Lower lobe of right lung (tissue), 2 donors: Measurements from ENCODE around the gene FBXL16. TPM values are rescaled to one million over a fixed set of nuclear protein-coding genes. Genes with fewer than 3 reads are reported as not detected.

Experiments used
- ATAC-seq, 2 donors: fragments of 200-7000 bp; cut with Tn5 transposase; one replicate each; pipeline ENCODE4 v1.9.1; 2020 to 2022; ENCODE audit warnings: mild to moderate bottlenecking in 2 of 2, moderate library complexity in 2 of 2
- DNase-seq: peaks from one replicate; pipeline ENCODE4 v3.0.0-alpha.2; 2020
- H3K27ac ChIP-seq: fragments of 200-600 bp; one replicate; pipeline ENCODE4 v1.8.0; 2022
- H3K27me3 ChIP-seq: fragments of 200-600 bp; one replicate; pipeline ENCODE4 v1.8.0; 2022; ENCODE audit warnings: low read depth
- H3K36me3 ChIP-seq: fragments of 200-600 bp; one replicate; pipeline ENCODE4 v1.8.0; 2022; ENCODE audit warnings: mild to moderate bottlenecking
- H3K4me1 ChIP-seq: fragments of 200-600 bp; one replicate; pipeline ENCODE4 v1.8.0; 2022
- H3K4me3 ChIP-seq: fragments of 200-600 bp; one replicate; pipeline ENCODE4 v1.8.0; 2022; ENCODE audit warnings: mild to moderate bottlenecking
- H3K9me3 ChIP-seq: fragments of 200-600 bp; one replicate; pipeline ENCODE4 v1.8.0; 2022
- CTCF ChIP-seq: fragments of 200-600 bp; IDR thresholded peaks from one replicate; pipeline ENCODE4 v1.8.0; 2022; ENCODE audit warnings: antibody characterized with exemption, mild to moderate bottlenecking
- intact Hi-C: fragments of 100-400 bp; cut with DNase I; formaldehyde crosslinking; loops from one replicate; pipeline ENCODE4 v1.11.0; 2022
- total RNA-seq: library from RNA; stranded (reverse); fragmentation: NEBNext Ultra II Directional; extraction: Animal tissue kit (Norgen Biotek cat#: 25700); gene quantifications from one replicate; pipeline ENCODE4 v1.2.1, GENCODE V29; 2021
- donor health status: DM: no; HTN: yes; CAD: no; lungs with severe emphysema.

Gene FBXL16
- total RNA-seq, 1 donor from 2014 or later, result 11.0 TPM

DNA sequence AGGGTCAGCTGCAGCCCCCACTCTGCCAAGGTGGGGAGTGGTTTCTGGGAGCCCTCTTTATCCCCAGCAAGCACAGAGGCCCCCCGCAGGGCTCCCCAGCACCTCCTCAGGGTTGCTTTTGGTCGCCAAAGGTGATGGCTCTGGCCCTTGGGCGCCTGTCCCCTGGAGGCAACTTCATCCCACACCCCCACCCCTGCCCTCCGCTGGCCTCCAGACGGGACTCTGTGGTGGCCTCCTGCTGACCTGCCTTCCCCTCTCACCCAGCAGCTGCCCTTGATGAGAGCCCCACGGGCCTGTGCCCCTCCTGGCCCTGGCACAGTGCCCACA, 45.5 kb downstream of the FBXL16 start:
- H3K4me3 ChIP-seq, result no peak overlapping the region
- no peaks in the 10 kb centered on the region for H3K9me3 ChIP-seq
- H3K36me3 ChIP-seq, result peaks cover 18% of the 10 kb centered on the region
- H3K27ac ChIP-seq, result peak overlapping the region; percentile 74
- ATAC-seq (peak in 1 of 2 donors; percentile 0), DNase-seq (no peak)
- intact Hi-C loops, result no loop called here
- peaks cover 16% of the 10 kb centered on the region for H3K4me1 ChIP-seq
- no peak for TF ChIP-seq CTCF
- H3K27me3 ChIP-seq, result no peaks in the 10 kb centered on the region

DNA sequence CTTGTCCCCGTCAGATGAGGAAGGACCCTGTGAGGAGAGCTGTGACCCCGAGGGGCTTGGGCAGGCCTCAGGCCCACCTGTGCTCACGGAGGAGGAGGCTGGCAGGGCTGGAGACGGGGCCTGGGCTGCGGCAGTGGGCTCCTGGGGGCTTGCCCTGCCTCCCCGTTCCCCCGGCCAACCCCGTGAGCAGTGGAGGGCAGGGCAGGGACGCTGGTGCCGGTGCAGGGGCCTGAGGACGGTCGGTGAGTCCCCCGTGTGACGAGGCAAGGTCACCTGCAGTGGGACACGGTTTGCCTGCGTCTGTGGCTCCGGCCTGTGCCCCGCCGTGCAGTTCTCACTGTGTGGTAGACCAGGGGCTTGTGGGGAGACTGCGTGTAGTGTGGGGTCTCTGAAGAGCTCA, 46.0 kb downstream of the FBXL16 start:
- no peaks in the 10 kb centered on the region for H3K9me3 ChIP-seq
- DNase-seq (no peak), ATAC-seq (no peak)
- intact Hi-C loops, result no loop called here
- peaks cover 18% of the 10 kb centered on the region for H3K36me3 ChIP-seq
- H3K4me3 ChIP-seq, result no peak overlapping the region
- H3K27ac ChIP-seq, result no peak overlapping the region
- peaks cover 16% of the 10 kb centered on the region for H3K4me1 ChIP-seq
- no peaks in the 10 kb centered on the region for H3K27me3 ChIP-seq
- no peak for TF ChIP-seq CTCF

DNA sequence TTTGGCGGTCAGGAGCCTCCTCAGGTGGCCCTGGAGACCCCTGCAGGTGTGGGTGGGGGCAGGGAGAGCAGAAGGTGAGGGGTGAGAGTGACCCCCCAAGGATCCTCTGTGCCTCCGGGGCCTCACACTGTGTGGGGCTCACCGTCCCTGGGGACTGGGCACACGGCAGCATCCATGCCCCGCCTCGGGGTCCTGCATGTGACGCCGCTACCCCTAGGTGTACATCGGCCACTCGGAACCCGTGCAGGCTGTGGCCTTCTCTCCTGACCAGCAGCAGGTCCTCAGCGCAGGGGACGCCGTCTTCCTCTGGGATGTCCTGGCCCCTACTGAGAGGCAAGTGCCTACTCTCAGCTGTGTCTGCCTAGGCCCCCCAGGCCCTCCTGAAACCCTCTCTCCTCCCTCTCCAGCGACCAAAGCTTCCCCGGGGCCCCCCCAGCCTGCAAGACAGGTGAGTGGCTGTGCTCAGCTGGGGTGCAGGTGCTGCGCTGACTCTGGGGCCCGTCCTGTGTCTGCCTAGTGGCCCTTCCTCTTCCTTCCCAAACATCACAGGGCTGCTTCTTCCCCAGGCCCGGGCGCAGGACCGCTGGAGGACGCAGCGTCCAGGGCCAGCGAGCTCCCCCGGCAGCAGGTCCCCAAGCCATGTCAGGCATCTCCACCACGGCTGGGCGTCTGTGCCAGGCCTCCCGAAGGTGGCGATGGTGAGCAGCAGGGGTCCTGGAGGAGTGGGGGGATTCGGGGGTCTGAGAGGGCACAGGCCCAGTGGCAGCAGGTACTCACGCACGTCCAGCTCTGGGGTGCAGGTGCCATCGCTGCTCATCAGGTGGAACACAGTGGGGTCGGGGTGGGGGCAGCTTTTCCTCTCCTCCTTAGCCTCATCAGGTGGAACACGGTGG, 46.7 kb downstream of the FBXL16 start:
- no peak for TF ChIP-seq CTCF
- Histone ChIP-seq H3K27me3 (no peaks in the 10 kb centered on the region), H3K4me3 (no peak overlapping the region), H3K4me1 (peaks cover 16% of the 10 kb centered on the region), H3K9me3 (no peaks in the 10 kb centered on the region), H3K36me3 (peaks cover 20% of the 10 kb centered on the region), H3K27ac (no peak overlapping the region)
- no peak for ATAC-seq
- intact Hi-C loops, result no loop called here
- DNase-seq, result no peak

GRCh38 chr16:657487-657886, 48.1 kb downstream of the FBXL16 start:
- no peaks in the 10 kb centered on the region for H3K9me3 ChIP-seq
- H3K36me3 ChIP-seq, result peaks cover 26% of the 10 kb centered on the region
- TF ChIP-seq CTCF, result no peak
- no peak overlapping the region for H3K27ac ChIP-seq
- intact Hi-C loops, result no loop called here
- no peak overlapping the region for H3K4me3 ChIP-seq
- H3K27me3 ChIP-seq, result no peaks in the 10 kb centered on the region
- DNase-seq, result no peak
- no peak for ATAC-seq
- H3K4me1 ChIP-seq, result peaks cover 16% of the 10 kb centered on the region

GRCh38 chr16:654034-654433, 51.6 kb downstream of the FBXL16 start:
- no peaks in the 10 kb centered on the region for H3K27me3 ChIP-seq
- no peak for TF ChIP-seq CTCF
- ATAC-seq, result no peak
- intact Hi-C loops, result no loop called here
- no peak overlapping the region for H3K27ac ChIP-seq
- no peaks in the 10 kb centered on the region for H3K9me3 ChIP-seq
- no peak for DNase-seq
- H3K4me3 ChIP-seq, result no peak overlapping the region
- peaks cover 26% of the 10 kb centered on the region for H3K36me3 ChIP-seq
- peaks cover 10% of the 10 kb centered on the region for H3K4me1 ChIP-seq
